OCI-LY3 (cell line): Measurements from ENCODE around the gene PCSK5.

Experiments used
- H2AFZ ChIP-seq: fragments of 200-600, 300-600 bp; shearing (Covaris generic); 2 replicates; pipeline ENCODE4 v1.6.0; 2014; ENCODE audit warnings: antibody characterized with exemption, low read depth, low read length
- H3K27ac ChIP-seq: fragments of 200-600, 300-600 bp; sonication (generic); 2 replicates; pipeline ENCODE4 v1.5.1; 2014; ENCODE audit warnings: mild to moderate bottlenecking, low read length, moderate library complexity, mixed read lengths
- H3K27me3 ChIP-seq: fragments of 200-600, 300-600 bp; sonication (generic); 2 replicates; pipeline ENCODE4 v1.6.1; 2014; ENCODE audit warnings: low read depth, low read length, mixed read lengths
- H3K36me3 ChIP-seq: fragments of 200-600, 300-600 bp; sonication (generic); replicated peaks from 2 replicates; pipeline ENCODE3; 2014; ENCODE audit warnings: low read depth, low read length, mixed read lengths
- H3K4me1 ChIP-seq: fragments of 300-600, 200-600 bp; sonication (generic); 2 replicates; pipeline ENCODE4 v1.6.1; 2014; ENCODE audit warnings: low read length, mixed read lengths
- H3K4me2 ChIP-seq: fragments of 200-600, 300-600 bp; sonication (generic); 2 replicates; pipeline ENCODE4 v1.6.1; 2014; ENCODE audit warnings: low read length, mixed read lengths
- H3K4me3 ChIP-seq: fragments of 300-600, 200-600 bp; sonication (generic); 2 replicates; pipeline ENCODE4 v1.5.1; 2014; ENCODE audit warnings: antibody characterized with exemption, mild to moderate bottlenecking, low read length, moderate library complexity
- H3K79me2 ChIP-seq: fragments of 300-600, 200-600 bp; shearing (Covaris generic); 2 replicates; pipeline ENCODE4 v1.6.1; 2014; ENCODE audit warnings: mild to moderate bottlenecking, low read length, mixed read lengths
- H3K9ac ChIP-seq: fragments of 300-600, 200-600 bp; shearing (Covaris generic); 2 replicates; pipeline ENCODE4 v1.6.0; 2014; ENCODE audit warnings: mild to moderate bottlenecking, low read length, moderate library complexity
- H3K9me3 ChIP-seq: fragments of 200-600, 300-600 bp; shearing (Covaris generic); 2 replicates; pipeline ENCODE4 v1.6.1; 2014; ENCODE audit warnings: low read length, mixed read lengths; ENCODE audit not compliant: insufficient read depth
- H4K20me1 ChIP-seq: fragments of 200-600, 300-600 bp; sonication (generic); 2 replicates; pipeline ENCODE4 v1.6.1; 2016; ENCODE audit warnings: low read length, mixed read lengths; ENCODE audit not compliant: insufficient read depth
- EZH2phosphoT487 ChIP-seq: fragments of 200-600 bp; shearing (Covaris generic); IDR thresholded peaks from 2 replicates; pipeline ENCODE4 v1.6.1; 2018; ENCODE audit warnings: antibody characterized with exemption, mixed run types, low read depth
- TF ChIP-seq, protein P1 (sequence below): fragments of 200-600, 300-600 bp; sonication (generic); IDR thresholded peaks from 2 replicates; pipeline ENCODE4 v1.5.1; 2014; ENCODE audit warnings: antibody characterized with exemption, low read length, low read depth

Gene PCSK5

GRCh38 chr9:75988663-75989062 lies 98.2 kb downstream of the PCSK5 start:
- no peak overlapping the region for H2AFZ ChIP-seq
- no peak overlapping the region for H3K9ac ChIP-seq
- H3K4me1 ChIP-seq = no peaks in the 10 kb centered on the region
- H3K27me3 ChIP-seq = no peaks in the 10 kb centered on the region
- no peak overlapping the region for H3K4me2 ChIP-seq
- no peaks in the 10 kb centered on the region for H3K9me3 ChIP-seq
- H3K36me3 ChIP-seq = no peaks in the 10 kb centered on the region
- no peaks in the 10 kb centered on the region for H4K20me1 ChIP-seq
- TF ChIP-seq, protein P1, sequence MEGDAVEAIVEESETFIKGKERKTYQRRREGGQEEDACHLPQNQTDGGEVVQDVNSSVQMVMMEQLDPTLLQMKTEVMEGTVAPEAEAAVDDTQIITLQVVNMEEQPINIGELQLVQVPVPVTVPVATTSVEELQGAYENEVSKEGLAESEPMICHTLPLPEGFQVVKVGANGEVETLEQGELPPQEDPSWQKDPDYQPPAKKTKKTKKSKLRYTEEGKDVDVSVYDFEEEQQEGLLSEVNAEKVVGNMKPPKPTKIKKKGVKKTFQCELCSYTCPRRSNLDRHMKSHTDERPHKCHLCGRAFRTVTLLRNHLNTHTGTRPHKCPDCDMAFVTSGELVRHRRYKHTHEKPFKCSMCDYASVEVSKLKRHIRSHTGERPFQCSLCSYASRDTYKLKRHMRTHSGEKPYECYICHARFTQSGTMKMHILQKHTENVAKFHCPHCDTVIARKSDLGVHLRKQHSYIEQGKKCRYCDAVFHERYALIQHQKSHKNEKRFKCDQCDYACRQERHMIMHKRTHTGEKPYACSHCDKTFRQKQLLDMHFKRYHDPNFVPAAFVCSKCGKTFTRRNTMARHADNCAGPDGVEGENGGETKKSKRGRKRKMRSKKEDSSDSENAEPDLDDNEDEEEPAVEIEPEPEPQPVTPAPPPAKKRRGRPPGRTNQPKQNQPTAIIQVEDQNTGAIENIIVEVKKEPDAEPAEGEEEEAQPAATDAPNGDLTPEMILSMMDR = no peak
- TF ChIP-seq EZH2phosphoT487 = no peak
- no peak overlapping the region for H3K27ac ChIP-seq
- H3K4me3 ChIP-seq = no peak overlapping the region
- no peaks in the 10 kb centered on the region for H3K79me2 ChIP-seq

- no peak for TF ChIP-seq EZH2phosphoT487
- TF ChIP-seq, protein P1 = no peak
- Histone ChIP-seq H3K9me3 (no peaks in the 10 kb centered on the region), H3K4me1 (no peaks in the 10 kb centered on the region), H4K20me1 (no peaks in the 10 kb centered on the region), H3K27me3 (no peaks in the 10 kb centered on the region), H3K9ac (no peak overlapping the region), H3K79me2 (no peaks in the 10 kb centered on the region), H3K27ac (no peak overlapping the region), H3K4me3 (no peak overlapping the region), H2AFZ (no peak overlapping the region), H3K36me3 (no peaks in the 10 kb centered on the region), H3K4me2 (no peak overlapping the region)
Observed at GRCh38 chr9:75990156-75990555, 99.7 kb downstream of the PCSK5 start.

DNA sequence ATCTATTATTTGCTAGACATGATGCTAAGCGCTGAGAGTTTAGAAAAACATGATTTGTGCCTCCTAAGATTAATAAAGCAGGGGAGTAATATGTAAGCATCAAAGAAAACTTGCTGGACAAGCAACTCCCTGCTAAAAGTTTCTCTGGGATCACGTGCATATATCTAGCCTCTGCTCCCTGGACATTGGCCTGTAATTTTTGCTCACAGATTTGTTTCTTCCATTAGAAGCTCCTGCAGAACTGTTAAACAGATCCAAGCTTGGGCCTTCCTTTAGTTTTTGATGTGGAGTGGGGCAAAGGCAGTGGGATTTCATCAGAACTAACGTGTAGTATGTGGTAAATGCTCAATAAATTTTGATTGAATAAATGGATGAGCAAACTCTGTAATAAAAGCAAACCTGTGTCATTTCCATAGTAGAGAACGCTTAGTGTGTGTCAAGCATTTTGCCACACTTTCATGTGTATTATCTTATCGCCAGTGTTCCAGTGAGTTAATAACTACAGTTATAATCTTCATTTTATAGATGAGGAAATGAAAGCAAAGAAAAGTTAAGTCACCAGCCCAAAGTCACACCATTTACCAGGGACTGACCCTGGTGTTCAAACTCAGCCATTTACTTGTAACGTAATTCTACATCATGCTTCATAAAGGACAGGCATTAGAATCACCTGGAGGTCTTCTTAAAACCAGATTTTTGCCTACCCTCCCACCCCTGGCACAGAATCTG lies 100.3 kb downstream of the PCSK5 start:
- Histone ChIP-seq H3K27me3 (no peaks in the 10 kb centered on the region), H3K27ac (no peak overlapping the region), H3K4me1 (no peaks in the 10 kb centered on the region), H3K4me3 (no peak overlapping the region), H3K9me3 (no peaks in the 10 kb centered on the region), H4K20me1 (no peaks in the 10 kb centered on the region), H3K9ac (no peak overlapping the region), H2AFZ (no peak overlapping the region), H3K36me3 (no peaks in the 10 kb centered on the region), H3K79me2 (no peaks in the 10 kb centered on the region), H3K4me2 (no peak overlapping the region)
- TF ChIP-seq, protein P1 = no peak
- no peak for TF ChIP-seq EZH2phosphoT487

DNA sequence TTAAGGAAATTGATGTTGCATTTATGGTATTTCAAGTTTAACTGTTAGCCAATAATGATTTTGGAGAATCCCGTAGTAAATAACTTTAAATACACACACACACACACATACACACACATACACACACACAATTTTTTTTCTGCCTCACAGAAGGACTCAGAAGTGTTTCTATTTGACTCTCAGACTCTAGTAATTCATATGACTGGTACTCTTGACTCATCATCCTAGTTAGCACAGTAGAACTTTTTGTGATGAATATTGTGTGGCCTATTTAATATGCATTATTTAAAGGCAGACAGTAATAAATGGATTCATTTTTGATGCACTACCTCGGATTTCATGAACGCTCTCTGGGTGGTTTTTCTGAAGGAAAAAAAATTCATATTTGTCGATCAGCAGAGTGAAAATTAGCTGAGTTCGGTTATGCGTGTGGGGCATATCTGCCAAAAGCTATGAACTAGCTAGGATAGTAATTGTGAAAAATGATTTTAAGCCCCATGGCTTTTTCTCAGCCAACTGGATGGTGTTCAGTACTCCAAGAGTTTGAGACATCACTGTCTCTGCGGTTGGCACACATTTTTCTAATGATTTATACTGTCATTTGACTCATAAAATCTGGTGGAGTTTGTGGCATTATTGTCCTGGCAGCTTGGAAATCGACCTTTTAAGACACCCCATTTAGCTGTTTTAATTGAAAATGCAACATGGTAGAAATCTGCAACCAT lies 102.2 kb downstream of the PCSK5 start:
- Histone ChIP-seq H3K4me2 (no peak overlapping the region), H4K20me1 (no peaks in the 10 kb centered on the region), H3K36me3 (no peaks in the 10 kb centered on the region), H3K4me1 (no peaks in the 10 kb centered on the region), H3K27ac (no peak overlapping the region), H3K4me3 (no peak overlapping the region), H3K9me3 (no peaks in the 10 kb centered on the region), H2AFZ (no peak overlapping the region), H3K27me3 (no peaks in the 10 kb centered on the region), H3K79me2 (no peaks in the 10 kb centered on the region), H3K9ac (no peak overlapping the region)
- TF ChIP-seq EZH2phosphoT487 = no peak
- TF ChIP-seq, protein P1 = no peak
